Activated T-helper 2 cell treated with anti-CD3 and anti-CD28 coated beads, Interferon-gamma antibody, Interleukin-2, Interleukin-4, amounts not matched to agents 10 μg/mL and 5 μg/mL and 100 μg/mL, durations not matched to agents 14 hours and 24 hours and 36 hours (primary cell): ENCODE results near the gene STAG3. TPM values are rescaled to one million over a fixed set of nuclear protein-coding genes. Genes with fewer than 3 reads are reported as not detected.

Experiments used
- DNase-seq: peaks from one replicate; pipeline ENCODE4 v3.0.0; 2021; ENCODE audit warnings: low spot score
- H3K27ac Mint-ChIP-seq: one replicate; pipeline ENCODE4 v1.8.0; 2021; ENCODE audit warnings: mixed read lengths
- H3K27me3 Mint-ChIP-seq: one replicate; pipeline ENCODE4 v1.8.0; 2021; ENCODE audit warnings: low read depth, mixed read lengths
- H3K36me3 Mint-ChIP-seq: one replicate; pipeline ENCODE4 v1.8.0; 2021; ENCODE audit warnings: low read depth, mixed read lengths
- H3K4me1 Mint-ChIP-seq: one replicate; pipeline ENCODE4 v1.8.0; 2021; ENCODE audit warnings: low read depth, mixed read lengths
- H3K4me3 Mint-ChIP-seq: one replicate; pipeline ENCODE4 v1.8.0; 2021; ENCODE audit warnings: low read depth, mild to moderate bottlenecking, moderate library complexity, mixed read lengths
- H3K9me3 Mint-ChIP-seq: one replicate; pipeline ENCODE4 v1.8.0; 2021; ENCODE audit warnings: mixed read lengths
- intact Hi-C: fragments of 100-400 bp; cut with micrococcal nuclease; formaldehyde crosslinking; loops from one replicate; pipeline ENCODE4 v1.15.1; 2023
- total RNA-seq: library from RNA; stranded (reverse); gene quantifications from 2 replicates; pipeline ENCODE4 v1.2.3, GENCODE V29; 2022

Gene STAG3
- total RNA-seq, 1 donor from 2014 or later = 22.3 TPM

- Mint-ChIP-seq H3K27ac (no peak overlapping the region), H3K4me1 (peaks cover 14% of the 10 kb centered on the region)
- intact Hi-C loops = no loop called here
Measured at GRCh38 chr7:100147278-100147677, 30.4 kb upstream of the STAG3 start.

DNA sequence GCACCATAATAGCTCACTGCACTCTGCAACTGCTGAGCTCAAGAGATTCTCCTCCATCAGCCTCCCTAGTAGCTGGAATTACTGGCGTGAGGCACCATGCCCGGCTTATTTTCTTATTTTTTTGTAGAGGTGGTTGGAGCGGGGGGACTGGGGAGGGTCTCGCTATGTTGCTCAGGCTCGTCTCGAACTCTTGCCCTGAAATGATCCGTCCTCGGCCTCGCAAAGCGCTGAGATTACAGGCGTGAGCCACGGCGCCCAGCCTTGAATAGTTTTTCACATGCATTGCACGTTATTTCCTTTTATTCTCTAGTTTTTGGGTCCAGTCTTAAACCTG is 29.5 kb upstream of the STAG3 start:
- Mint-ChIP-seq H3K27me3 (no peaks in the 10 kb centered on the region), H3K36me3 (peaks cover 21% of the 10 kb centered on the region), H3K27ac (peak overlapping the region; percentile 95), H3K4me1 (peaks cover 18% of the 10 kb centered on the region), H3K4me3 (peak overlapping the region; percentile 96), H3K9me3 (no peaks in the 10 kb centered on the region)
- intact Hi-C loops = loop anchor here (2.0 kb wide), 2 partner anchors 59 to 61 kb away; partner anchors contain the start of gene COPS6
- no peak for DNase-seq

More at GRCh38 chr7:100147278-100147677, 30.4 kb upstream of the STAG3 start:
- Mint-ChIP-seq H3K27me3 (no peaks in the 10 kb centered on the region), H3K36me3 (peaks cover 13% of the 10 kb centered on the region), H3K4me3 (no peak overlapping the region), H3K9me3 (no peaks in the 10 kb centered on the region)
- DNase-seq = no peak

- Mint-ChIP-seq H3K36me3 (peaks cover 21% of the 10 kb centered on the region), H3K4me1 (peaks cover 21% of the 10 kb centered on the region), H3K27me3 (no peaks in the 10 kb centered on the region), H3K9me3 (no peaks in the 10 kb centered on the region), H3K4me3 (peak within 1 kb of the TSS; percentile 96), H3K27ac (peak within 1 kb of the TSS; percentile 95)
- intact Hi-C loops = loop anchor here (2.0 kb wide), 2 partner anchors 60 kb away; partner anchors contain the start of gene COPS6
- peak; percentile 99 for DNase-seq
Measured at GRCh38 chr7:100148559-100149328, 29.0 kb upstream of the STAG3 start, which contains the start of gene LAMTOR4. TSS of gene LAMTOR4 (plus strand) at chr7:100148918. CDS start at chr7:100148973, 55 bp downstream.

GRCh38 chr7:100152404-100152803 is 25.3 kb upstream of the STAG3 start:
- DNase-seq = no peak
- Mint-ChIP-seq H3K9me3 (no peaks in the 10 kb centered on the region), H3K27ac (peak overlapping the region; percentile 19), H3K27me3 (no peaks in the 10 kb centered on the region), H3K4me1 (peaks cover 35% of the 10 kb centered on the region), H3K36me3 (peaks cover 45% of the 10 kb centered on the region), H3K4me3 (no peak overlapping the region)
- intact Hi-C loops = no loop called here

DNA sequence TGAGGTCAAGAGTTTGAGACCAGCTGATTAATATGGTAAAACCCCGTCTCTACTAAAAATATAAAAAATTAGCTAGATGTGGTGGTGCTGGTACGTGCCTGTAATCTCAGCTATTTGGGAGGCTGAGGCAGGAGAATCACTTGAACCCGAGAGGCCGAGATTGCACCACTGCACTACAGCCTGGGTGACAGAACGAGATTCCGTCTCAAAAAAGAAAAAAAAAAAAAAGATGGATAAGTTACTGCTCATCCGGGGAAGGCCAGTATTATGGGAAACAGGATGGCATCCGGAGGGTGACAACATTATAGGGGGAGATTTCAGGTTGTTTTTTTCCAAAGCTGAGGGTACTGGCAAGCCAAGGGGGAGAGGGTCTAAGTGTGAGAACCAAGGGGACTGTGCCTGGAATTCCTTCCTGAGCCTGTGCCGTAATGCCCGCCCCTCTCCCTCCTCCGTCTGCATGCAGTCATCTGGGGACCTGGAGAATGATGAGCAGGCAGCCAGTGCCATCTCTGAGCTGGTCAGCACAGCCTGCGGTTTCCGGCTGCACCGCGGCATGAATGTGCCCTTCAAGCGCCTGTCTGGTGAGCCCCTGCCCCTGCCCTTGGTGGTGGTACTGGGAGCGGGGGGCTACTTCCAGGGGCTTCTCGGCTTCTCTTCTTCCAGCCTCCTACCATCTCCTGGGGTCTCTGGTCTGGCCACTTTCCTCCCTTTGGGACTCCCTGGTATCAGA is 24.6 kb upstream of the STAG3 start:
- DNase-seq = no peak
- no peak overlapping the region for H3K4me3 Mint-ChIP-seq
- no peaks in the 10 kb centered on the region for H3K9me3 Mint-ChIP-seq
- H3K4me1 Mint-ChIP-seq = peaks cover 38% of the 10 kb centered on the region
- H3K36me3 Mint-ChIP-seq = peaks cover 49% of the 10 kb centered on the region
- H3K27me3 Mint-ChIP-seq = no peaks in the 10 kb centered on the region
- H3K27ac Mint-ChIP-seq = no peak overlapping the region
- intact Hi-C loops = no loop called here

DNA sequence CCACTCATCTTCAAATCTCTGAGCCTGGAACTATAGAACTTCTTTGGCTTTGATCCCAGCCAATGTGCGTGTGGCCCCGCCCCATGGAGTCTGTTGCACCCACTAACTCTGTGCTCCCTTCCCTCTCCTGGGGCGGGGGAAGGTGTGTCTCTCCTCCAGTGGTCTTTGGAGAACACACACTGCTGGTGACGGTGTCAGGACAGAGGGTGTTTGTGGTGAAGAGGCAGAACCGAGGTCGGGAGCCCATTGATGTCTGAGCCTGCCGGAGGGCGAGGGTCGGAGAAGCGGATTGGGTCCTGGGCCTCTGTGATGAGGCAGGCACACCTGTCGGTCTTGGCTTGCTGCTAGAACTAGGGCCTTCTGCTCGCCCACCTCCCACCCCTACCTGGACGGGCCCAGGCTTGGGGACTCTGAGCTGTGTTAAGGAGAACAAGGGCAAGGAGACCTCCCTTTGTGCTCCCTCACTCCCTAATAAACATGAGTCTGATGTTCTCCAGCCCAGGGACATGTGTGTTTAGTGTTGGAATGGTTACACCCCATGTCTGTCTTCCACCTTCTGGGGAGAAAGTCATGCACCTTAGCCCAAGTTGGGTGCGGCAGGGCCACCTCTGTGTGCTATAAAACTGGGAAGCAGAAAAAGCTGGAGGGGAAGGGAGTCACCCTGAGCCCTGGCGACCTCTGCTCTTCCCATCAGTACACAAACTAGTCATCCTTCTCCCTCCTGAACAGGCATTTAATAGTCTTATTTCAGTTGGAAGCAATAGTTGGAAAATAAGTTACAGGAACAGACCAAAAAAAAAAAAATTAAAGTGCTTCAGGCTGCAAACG is 23.8 kb upstream of the STAG3 start:
- no peak overlapping the region for H3K4me3 Mint-ChIP-seq
- no peak overlapping the region for H3K27ac Mint-ChIP-seq
- H3K9me3 Mint-ChIP-seq = no peaks in the 10 kb centered on the region
- peaks cover 35% of the 10 kb centered on the region for H3K4me1 Mint-ChIP-seq
- H3K27me3 Mint-ChIP-seq = no peaks in the 10 kb centered on the region
- no peak for DNase-seq
- intact Hi-C loops = no loop called here
- peaks cover 49% of the 10 kb centered on the region for H3K36me3 Mint-ChIP-seq

- intact Hi-C loops = no loop called here
- H3K4me1 Mint-ChIP-seq = peaks cover 39% of the 10 kb centered on the region
- no peaks in the 10 kb centered on the region for H3K27me3 Mint-ChIP-seq
- no peaks in the 10 kb centered on the region for H3K9me3 Mint-ChIP-seq
- no peak overlapping the region for H3K27ac Mint-ChIP-seq
- no peak overlapping the region for H3K4me3 Mint-ChIP-seq
- peaks cover 49% of the 10 kb centered on the region for H3K36me3 Mint-ChIP-seq
- DNase-seq = no peak
Measured at GRCh38 chr7:100154651-100155491, 22.8 kb upstream of the STAG3 start.

- Mint-ChIP-seq H3K4me1 (peaks cover 33% of the 10 kb centered on the region), H3K36me3 (peaks cover 44% of the 10 kb centered on the region), H3K9me3 (no peaks in the 10 kb centered on the region), H3K4me3 (no peak overlapping the region), H3K27me3 (no peaks in the 10 kb centered on the region), H3K27ac (no peak overlapping the region)
- intact Hi-C loops = no loop called here
- DNase-seq = no peak
Measured at GRCh38 chr7:100155553-100156317, 22.0 kb upstream of the STAG3 start.

- intact Hi-C loops = no loop called here
- H3K27ac Mint-ChIP-seq = no peak overlapping the region
- H3K9me3 Mint-ChIP-seq = no peaks in the 10 kb centered on the region
- H3K27me3 Mint-ChIP-seq = no peaks in the 10 kb centered on the region
- DNase-seq = no peak
- peaks cover 33% of the 10 kb centered on the region for H3K4me1 Mint-ChIP-seq
- H3K36me3 Mint-ChIP-seq = peaks cover 44% of the 10 kb centered on the region
- H3K4me3 Mint-ChIP-seq = peak overlapping the region; percentile 77
Measured at GRCh38 chr7:100156331-100157068, 21.2 kb upstream of the STAG3 start.

DNA sequence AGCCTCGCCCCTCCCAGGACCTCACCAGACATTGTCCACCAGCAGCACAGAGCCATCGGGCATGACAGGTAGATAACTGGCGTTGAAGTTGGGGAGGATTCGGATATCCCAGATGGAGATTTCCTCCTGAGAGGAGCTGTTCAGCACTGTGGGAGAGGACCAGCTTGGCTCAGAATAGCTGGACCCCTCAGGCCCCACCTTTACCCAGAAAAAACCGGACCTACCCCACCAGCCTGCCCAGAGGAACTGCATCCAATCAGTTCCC is 20.7 kb upstream of the STAG3 start:
- Mint-ChIP-seq H3K4me3 (peak overlapping the region; percentile 77), H3K9me3 (no peaks in the 10 kb centered on the region), H3K27ac (no peak overlapping the region), H3K36me3 (peaks cover 39% of the 10 kb centered on the region), H3K27me3 (no peaks in the 10 kb centered on the region), H3K4me1 (peaks cover 31% of the 10 kb centered on the region)
- no peak for DNase-seq
- intact Hi-C loops = no loop called here
